ENCODE results near the gene ARIH2.
"Not testable (repeated sequence)": the region's sequence is repeated elsewhere in the genome, so short reads cannot be mapped to it uniquely, and the experiment has no call there.

Gene ARIH2

DNA sequence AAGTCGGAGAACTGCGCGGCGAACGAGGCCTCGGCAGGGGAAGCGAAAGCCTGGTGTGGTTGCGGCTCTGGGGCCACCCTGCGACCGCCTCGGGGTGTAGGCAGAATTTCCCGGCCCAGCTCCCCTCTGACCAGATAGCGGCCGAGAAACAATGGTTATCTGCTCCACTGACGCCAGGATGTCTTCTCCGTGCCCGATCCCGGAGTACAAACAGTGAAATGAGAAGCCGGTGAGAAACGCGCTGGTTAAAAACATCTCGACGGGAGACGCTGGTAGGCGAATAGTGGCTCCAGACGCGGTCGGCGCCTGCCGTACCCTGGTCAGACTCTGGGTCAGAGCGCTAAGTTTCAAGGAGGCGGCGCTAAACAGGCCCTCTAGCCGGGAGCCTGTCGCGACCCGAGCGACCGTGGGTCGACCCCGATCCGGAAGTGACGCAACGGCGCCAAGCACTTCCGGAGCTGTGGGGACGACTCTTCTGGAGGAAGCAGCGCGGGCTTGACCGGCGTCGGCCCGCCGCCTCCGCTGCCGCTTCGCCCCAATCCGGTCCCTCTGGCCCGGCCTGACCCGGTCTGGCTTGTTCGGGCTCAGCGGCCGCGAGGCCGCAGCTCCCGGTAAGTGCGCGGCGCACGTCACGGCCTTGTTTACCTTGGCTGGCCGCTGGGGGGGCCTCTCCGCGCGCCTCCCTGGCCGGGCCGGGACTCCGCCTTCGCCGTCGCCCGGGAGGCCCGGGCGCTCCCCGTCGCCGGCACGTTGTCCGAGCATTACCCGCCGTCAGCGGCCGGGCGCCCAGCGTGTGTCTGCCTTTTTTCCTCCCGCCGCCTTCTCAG lies at the start of gene ARIH2:
Gene ARIH2, plus strand, starts transcription at position 455 of the 827 bp plus-strand sequence. CDS start 8,717 bp downstream, outside the sequence.
- peak; percentile 55 to 86 for DNase-seq

DNA sequence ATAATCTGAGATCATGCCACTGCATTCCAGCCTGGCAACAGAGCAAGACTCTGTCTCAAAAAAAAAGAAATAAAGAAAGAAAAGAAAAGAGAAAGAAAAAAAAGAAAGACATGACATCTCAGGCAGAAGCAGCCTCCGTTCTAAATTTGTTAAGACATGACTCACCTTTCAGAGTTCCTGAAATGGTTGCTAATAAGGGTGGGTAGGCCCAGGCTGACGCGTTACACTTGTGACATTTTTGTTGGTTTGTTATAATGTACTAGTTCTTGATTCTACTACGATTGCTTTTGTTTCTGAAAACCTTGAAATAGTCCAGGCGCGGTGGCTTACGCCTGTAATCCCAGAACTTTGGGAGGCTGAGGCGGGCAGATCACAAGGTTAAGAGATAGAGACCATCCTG lies 41.0 kb upstream of the ARIH2 start:
- DNase-seq: no peak

DNA sequence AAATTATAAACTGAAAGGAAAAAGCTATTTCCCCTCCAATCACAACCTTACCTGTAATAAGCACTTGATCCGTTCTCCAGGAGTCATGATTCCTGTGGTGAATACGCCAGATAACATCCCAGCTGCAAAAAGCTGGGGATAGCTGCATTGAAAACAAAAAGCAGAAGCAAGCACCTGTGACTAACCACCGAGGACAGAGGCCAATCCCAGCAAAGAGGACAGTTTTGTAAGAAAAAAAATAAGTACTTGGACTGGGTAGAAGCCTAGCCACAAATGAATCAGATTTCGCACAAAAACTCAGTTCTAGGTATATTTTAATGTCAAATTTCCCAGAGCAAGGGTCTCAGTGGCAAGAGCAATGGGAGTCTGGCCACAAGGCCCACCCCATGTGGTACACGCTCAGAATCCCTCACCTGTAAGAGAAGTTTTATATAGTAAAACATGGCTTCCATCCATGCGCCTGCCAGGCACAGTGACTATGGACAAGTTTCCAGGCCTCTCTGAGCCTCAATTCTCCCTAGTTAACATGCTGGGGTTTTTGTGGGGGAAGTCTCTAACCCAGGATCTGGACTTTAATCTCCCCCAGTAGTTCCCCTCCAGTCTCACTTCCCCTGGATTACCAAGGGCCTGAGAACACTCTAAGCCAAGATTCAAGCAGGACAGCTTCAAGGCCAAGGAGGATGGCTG lies 39.2 kb upstream of the ARIH2 start:
- no peak for DNase-seq

DNA sequence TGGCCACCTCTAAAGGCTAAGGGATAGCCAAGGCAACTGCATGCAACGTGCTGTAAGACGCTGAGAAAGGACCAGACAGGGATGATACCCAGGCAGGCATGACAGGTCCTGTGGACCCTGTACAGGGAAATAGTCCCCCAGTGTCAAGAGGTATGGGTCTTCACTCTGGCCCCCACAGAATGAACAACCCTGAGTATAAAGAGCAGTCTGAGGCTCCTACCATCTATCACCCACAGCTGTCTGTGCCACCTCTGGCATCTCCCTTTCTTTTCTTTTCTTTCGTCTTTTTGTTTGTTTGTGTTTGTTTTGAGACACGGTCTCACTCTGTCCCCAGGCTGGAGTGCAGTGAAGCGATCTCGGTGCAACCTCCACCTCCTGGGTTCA lies 38.7 kb upstream of the ARIH2 start:
- no peak for DNase-seq

DNA sequence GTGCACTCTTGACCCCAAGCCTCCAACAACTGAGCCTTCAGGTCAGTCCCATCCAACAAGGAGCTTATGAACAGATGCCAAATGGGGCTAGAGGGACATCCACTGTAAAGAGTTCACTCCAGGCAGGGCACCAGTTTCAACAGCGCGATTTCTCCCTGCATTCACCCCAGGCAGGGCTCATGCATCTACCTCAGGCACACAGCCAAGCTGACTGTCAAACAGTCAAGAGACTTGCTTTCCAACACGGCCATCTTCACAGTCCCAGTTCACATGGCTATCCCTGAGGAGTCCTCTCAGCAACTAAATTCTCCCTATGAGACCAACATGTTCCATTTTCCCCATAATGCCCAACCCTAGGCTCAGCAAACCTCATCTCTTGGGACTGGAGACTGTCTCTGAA lies 37.6 kb upstream of the ARIH2 start:
- DNase-seq: no peak

DNA sequence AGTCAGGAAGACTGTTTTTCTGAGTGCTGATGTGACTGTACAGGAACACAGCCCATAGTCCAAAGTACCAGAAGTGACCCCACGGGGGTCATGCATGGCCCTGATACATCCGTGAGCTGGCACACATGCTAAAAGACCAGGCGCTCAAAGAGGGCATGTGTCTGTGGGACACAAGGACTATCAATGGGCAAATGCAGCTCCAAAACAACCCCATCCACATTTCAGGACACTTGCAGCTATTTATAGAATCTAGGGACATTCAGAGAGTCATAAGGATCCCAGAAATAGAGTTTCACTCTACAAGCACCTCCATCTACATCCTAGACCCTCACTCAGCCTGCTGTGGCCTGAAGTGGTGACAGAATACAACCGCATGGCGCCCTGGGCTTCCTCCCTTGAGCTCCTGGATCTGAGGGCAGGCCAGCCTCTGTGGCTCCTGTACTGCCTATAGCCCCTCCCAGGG lies 37.0 kb upstream of the ARIH2 start:
- DNase-seq: no peak

DNA sequence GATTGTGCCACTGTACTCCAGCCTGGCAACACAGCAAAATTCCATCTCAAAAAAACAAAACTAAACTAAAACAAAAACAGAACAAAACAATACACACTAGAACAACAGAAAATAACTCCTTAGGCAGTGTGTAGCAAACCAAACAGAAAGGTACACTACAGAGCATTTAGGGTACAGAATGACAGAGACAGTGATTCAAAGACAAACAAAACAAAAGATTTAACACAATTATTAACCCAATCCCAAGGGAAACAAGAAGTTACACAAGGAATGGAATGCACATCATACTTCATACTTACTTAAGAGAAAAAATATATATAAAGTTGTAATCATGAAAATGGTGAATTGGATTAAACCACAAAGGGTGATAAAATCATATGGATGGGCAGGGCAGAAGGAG lies 32.9 kb upstream of the ARIH2 start:
- no peak for DNase-seq

DNA sequence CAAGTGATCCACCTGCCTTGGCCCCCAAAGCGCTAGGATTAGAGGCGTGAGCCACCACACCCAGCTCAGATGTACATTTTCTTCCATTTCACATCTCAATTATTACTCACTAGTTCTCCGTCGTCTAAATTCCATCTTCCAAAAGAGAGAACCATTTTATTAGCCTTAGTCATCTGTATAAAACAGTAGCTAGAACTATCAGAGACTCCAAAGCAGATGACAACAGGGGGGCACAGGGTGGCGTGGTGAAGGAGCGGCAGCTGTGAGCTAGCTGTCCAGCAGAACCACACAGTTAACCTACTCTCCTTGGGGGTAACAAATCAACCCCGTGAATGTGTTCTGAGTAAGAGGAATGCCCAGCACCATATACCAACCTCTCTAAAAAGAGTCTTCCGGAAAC lies 27.0 kb upstream of the ARIH2 start:
- DNase-seq: no peak

DNA sequence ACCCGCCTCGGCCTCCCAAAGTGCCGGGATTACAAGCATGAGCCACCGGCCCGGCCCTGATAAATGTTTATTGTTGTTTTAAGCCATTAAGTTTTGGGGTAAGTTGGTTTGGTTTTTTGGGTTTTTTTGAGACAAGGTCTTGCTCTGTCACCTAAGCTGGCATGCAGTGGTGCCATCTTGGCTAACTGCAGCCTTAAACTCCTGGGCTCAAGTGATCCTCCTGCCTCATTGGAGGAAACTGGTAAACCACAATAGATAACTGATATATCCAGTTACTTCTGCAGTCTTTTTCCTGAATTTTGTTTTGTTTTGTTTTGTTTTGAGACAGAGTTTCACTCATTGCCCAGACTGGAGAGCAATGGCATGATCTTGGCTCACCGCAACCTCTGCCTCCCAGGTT lies 24.1 kb upstream of the ARIH2 start:
- no peak for DNase-seq

DNA sequence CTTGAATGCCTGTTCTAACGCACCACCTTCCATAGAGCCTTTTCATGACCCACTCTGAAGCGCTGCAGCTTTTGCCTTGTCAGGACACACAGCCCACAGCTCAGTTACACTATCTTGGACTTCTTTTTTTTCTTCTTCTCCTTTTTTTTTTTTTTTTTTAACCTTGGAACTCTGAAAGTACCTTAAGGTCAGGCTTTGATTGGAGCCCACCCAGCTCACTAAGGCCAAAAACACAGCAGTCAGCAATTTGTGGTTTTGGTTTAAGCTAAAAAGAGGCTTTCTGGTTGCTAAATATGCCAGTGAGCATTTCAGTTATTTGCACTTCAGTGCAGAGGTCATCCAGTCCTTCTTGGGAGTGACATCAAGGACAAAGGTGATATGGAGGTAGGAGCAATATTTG lies 21.7 kb upstream of the ARIH2 start:
- no peak for DNase-seq

DNA sequence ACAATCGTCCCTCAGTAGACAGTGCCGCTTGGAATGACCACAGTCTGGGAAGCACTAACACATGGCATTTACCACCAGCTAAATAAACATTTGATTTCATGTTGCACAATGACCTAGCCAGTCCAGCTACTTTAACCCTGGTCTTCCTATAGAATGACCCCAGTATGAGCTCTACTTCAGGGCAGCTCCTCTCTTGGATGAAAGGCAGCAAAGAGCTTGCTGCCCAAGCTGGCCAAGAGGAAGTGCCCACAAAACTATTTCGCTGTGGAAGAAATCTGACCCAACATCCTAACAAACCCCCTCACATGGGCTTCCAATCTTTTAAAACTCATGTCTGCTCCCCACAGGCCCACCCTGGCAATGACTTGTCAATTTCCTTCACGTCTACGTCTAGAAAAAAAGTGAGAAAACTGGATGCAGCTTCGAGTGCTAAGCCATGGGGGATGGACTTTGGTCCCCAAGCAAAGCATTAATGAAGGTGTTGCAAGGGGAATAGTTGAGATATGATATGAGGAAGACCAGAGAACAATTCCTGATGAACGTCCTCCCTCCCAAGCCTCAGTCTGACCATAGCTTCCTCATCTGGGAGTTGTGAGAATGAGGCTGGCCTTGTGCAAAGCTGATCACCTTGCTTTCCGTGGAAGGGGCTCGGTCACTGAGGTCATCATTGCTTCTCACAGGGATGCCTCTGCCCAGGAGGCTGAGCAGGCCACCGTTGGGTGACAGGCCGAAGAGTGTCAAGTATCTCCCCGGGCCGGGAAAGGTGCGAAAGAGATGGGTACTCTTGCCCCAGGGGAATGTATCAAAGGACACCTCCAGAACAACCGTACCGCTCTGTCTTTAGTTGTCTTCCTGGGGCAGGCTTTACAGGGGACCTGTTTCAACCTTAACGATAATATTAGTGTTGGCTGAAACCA lies 20.9 kb upstream of the ARIH2 start:
- DNase-seq: no peak

DNA sequence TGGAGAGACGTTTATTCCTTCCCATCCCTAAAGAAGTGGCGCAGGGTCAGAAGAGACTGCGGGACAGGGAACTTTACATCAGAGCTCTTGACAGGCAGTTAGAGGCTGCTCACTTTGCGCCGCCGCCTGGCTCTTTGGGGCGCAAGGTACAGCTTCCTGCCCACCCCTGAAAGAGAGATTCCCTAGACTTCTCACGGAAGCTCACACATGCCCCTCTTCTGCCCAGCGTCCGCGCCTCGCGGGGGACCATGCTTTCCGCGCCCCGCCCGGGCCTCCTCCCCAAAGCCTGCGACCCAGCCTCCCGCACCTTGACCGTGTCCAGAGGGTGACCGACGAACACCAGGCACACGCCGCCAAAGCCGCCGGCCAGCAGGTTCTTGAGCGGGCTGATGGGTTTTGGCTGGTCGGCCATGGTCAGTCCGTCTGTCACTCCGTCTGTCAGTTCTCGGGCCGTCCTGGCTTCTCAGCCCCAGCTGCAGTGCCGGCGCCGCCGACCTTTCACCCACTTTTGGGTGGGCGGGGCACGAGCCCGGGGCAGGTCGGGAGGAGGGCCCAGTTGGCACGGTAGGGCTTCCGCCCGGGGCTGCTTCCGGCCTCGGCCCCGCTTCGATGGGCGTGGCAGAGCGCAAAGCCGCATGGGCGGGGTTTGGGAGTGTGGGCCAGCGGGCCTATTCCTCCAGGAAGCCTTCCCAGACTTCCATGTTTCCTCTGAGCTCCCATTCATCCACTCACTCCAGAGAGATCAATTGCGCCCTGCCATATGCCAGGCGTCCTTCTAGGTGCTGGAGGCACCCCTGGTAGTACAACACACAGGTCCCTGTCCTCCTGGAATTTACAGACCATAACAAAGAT lies 20.0 kb upstream of the ARIH2 start, which contains the start of gene SLC25A20:
Gene SLC25A20, minus strand, starts transcription at position 500 of the 852 bp plus-strand sequence. Its CDS starts 88 bp downstream, at position 412.
- peak; percentile 40 to 74 for DNase-seq

DNA sequence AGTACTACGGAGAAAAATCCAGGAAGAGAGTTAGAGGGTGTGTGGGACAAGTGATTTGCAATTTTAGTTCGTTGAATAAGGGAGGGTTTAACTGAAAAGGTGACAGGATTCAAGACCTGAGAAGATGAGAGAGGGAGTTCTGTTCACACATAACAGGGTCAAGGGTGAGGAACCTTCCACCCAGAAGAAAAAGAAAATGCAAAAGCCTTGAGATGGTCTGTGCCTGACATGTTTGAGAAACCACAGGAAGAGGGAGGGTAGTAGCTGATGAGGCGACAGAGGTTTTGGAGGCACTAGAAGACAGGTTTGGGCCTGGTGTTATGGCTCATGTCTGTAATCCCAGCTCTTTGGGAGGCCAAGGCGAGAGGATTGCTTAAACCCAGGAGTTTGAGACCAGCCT lies 19.4 kb upstream of the ARIH2 start:
- no peak for DNase-seq

DNA sequence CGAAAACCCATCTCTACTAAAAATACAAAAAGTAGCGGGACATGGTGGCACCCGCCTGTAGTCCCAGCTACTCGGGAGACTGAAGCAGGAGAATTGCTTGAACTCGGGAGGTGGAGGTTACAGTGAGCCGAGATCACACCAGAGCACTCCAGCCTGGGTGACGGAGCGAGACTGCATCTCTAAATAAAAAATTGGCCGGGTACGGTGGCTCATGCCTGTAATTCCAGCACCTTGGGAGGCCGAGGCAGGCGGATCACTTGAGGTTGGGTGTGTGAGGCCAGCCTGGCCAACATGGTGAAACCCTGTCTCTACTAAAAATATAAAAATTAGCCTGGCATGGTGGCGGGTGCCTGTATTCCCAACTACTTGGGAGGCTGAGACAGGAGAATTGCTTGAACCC lies 11.6 kb upstream of the ARIH2 start:
- not testable (repeated sequence) for DNase-seq

DNA sequence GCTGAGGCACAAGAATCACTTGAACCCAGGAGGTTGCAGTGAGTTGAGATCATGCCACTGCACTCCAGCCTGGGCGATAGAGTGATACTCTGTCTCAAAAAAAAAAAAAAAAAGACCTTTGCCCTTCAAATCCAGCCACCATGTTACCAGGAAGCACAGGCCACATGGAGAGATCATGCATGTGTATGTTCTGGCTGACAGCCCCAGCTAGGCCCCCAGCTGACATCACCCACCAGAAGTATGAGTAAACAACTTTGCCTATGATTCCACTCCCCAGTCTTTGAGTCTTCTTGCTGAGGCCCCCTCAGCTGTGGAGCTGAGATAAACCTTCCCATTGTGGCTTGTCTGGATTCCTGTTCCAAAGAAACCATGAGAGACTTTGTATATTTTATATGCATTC lies 3.3 kb upstream of the ARIH2 start:
- no peak for DNase-seq

DNA sequence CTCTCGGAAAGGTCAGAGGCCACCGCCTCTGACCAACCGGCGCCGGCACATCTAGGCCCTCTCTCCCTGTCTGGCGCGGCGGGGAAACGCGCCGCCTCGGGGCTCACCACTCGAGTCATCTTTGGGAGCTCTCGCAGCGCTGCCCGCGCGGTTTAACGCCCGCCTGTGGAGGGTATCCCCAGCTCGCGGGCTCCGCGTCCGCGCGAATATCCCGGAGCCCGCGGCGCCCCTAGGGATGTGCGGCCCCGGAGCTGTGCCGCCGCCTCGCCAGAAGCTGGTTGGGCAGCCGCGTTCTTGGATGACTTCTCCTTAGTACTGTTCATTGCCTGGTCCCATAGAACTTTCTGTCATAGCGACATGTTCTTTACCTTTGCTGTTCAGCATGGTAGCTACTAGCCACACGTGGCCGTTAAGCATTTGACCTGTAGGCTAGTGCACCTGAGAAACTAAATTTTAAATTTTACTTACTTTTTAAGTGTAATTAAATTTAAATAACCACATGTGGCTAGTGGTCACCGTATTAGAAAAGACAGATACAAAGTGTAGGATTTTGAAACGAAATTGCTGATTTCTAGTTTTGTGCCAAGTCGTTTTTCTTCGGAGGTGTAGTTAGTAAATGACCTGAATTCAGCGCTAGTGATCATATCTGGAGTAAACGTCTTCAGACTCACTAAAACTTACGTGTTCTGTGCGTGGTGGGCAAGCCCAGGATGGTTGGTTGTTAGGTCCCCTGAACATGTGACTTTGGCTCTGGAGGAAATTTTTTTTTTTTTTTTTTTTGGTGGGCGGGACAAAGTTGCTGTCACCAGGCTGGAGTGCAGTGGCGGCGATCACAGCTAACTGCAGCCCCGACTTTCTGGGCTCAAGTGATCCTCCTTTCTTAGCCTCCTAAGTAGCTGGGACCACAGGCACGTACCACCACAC lies 835 bp downstream of the ARIH2 start:
- peak; percentile 22 to 50 for DNase-seq

DNA sequence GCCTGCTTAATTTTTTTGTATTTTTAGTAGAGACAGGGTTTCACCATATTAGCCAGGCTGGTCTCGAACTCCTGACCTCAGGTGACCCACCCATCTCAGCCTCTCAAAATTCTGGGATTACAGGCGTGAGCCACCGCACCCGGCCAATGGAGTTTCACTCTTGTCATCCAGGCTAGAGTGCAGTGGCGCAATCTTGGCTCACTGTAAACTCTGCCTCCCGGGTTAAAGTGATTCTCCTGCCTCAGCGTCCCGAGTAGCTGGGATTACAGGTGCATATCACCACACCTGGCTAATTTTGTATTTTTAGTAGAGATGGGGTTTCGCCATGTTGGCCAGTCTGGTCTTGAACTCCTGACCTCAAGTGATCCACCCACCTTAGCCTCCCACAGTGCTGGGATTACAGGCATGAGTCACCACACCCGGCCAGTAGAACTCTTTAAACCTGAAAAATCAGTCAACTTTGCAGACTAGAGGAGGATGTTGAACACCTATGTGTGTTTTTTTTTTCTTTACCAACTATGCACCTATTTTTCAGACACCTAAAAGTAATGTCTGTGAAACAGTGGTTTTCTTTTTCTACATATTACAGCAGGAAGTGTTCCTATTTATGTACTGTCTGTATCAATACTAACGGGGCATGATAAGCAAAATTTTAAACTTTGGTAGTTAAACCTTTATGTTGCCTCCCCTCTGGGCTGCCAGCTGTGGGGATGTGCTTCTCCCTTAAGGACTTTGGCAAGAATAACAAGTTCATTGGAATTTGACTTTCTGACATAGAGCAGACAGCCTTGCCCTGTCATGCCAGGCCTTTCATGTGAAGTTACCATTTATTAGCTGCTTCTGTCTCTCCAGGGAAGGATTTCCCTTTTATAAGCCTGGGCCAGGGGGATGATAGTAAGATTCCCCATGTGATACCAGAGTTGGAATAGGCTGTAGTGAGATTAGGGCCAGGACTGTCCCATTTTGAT lies 8.1 kb downstream of the ARIH2 start:
- no peak for DNase-seq

DNA sequence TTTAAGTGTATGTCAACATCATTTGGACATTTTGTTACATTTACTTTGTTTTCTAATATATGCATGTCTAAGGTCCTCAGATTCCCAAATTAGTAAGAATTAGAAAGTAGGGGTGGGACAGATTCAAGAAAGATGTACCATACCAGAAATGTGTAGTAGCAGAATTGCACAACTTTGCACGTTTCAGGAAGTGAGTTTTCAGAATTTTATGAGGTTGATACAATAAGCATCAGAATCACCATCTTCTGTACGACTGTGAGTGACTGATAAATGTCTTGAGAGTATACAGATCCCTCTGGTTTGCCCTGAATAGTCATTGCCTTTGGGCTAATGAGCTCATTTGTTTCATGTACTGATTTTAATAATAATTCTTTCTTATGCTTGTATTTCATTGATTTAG lies 9.3 kb downstream of the ARIH2 start:
- no peak for DNase-seq

DNA sequence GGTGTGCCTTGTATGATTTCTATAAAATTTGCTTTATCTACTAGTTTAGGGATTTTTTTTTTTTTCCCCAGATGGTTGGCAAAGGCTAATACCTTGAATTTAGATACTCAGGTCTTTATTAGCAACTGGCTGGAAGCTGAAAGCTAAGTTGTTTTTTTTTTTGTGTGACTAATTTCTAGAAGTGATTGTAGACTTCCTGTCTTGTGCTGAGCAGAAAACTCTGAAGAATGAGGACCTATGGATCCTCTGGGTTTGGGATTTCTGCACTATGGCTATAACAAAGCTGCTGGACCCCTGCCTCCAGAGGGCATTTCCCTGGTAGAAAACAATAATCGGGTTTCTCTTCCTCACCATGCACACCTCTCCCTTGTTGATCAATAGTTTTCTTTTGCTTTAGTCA lies 10.0 kb downstream of the ARIH2 start:
- no peak for DNase-seq

Measured in SW 1271 (cell line).